HG03139 (cell line): ENCODE data around the gene C1orf105.

Experiments used
- ATAC-seq: cut with Tn5 transposase; IDR thresholded peaks from one replicate; pipeline ENCODE4 v1.9.1; 2021; ENCODE audit not compliant: unreplicated experiment

Gene C1orf105

GRCh38 chr1:172395576-172395975 is 24.9 kb upstream of the C1orf105 start:
- ATAC-seq = no peak

GRCh38 chr1:172397221-172397620 is 23.3 kb upstream of the C1orf105 start:
- ATAC-seq = no peak

- ATAC-seq = no peak
These were observed 22.9 kb upstream of the C1orf105 start for GRCh38 chr1:172397633-172398032.

GRCh38 chr1:172398193-172398592 is 22.3 kb upstream of the C1orf105 start:
- no peak for ATAC-seq

GRCh38 chr1:172398970-172399755 is 21.3 kb upstream of the C1orf105 start:
- no peak for ATAC-seq

- no peak for ATAC-seq
These were observed 20.4 kb upstream of the C1orf105 start for GRCh38 chr1:172399756-172400721.

GRCh38 chr1:172400722-172401105 is 19.8 kb upstream of the C1orf105 start:
- no peak for ATAC-seq

GRCh38 chr1:172401477-172401876 is 19.0 kb upstream of the C1orf105 start:
- no peak for ATAC-seq

GRCh38 chr1:172401892-172402291 is 18.6 kb upstream of the C1orf105 start:
- no peak for ATAC-seq

- no peak for ATAC-seq
These were observed 17.5 kb upstream of the C1orf105 start for GRCh38 chr1:172402878-172403569.

- ATAC-seq = no peak
These were observed 16.4 kb upstream of the C1orf105 start for GRCh38 chr1:172404121-172404520.

- ATAC-seq = no peak
These were observed 14.6 kb upstream of the C1orf105 start for GRCh38 chr1:172405912-172406311.

GRCh38 chr1:172406968-172407367 is 13.5 kb upstream of the C1orf105 start:
- no peak for ATAC-seq

- ATAC-seq = no peak
These were observed 11.5 kb upstream of the C1orf105 start for GRCh38 chr1:172408958-172409357.

GRCh38 chr1:172410027-172410426 is 10.5 kb upstream of the C1orf105 start:
- no peak for ATAC-seq

GRCh38 chr1:172411791-172412338 is 8.6 kb upstream of the C1orf105 start:
- ATAC-seq = no peak

- no peak for ATAC-seq
These were observed 6.2 kb upstream of the C1orf105 start for GRCh38 chr1:172414331-172414730.

- ATAC-seq = no peak
These were observed 3.9 kb upstream of the C1orf105 start for GRCh38 chr1:172416496-172417035.

- ATAC-seq = no peak
These were observed 2.9 kb upstream of the C1orf105 start for GRCh38 chr1:172417557-172417956.

GRCh38 chr1:172421974-172422604 is 1.6 kb downstream of the C1orf105 start:
- ATAC-seq = no peak
